Heart left ventricle (tissue), 16 donors: Measurements from ENCODE around the gene HOXC5. TPM values are rescaled to one million over a fixed set of nuclear protein-coding genes. Genes with fewer than 3 reads are reported as not detected.

Experiments used
- ATAC-seq, 4 donors: fragments of 200-7000 bp; cut with Tn5 transposase; one replicate each; pipeline ENCODE4 v1.9.1; 2020 to 2022; ENCODE audit warnings: moderate library complexity in 4 of 4, mild to moderate bottlenecking in 3 of 4, moderate number of reproducible peaks in 1 of 4
- DNase-seq, 5 donors: peaks; one replicate each; pipeline ENCODE4 v3.0.0-alpha.2; 2020
- H3K27ac ChIP-seq, 12 donors: fragments of 200-600 bp; sonication (generic) in 4 of 12; one replicate each; pipeline versions ENCODE4 v1.5.0 to v1.8.0; 2016 to 2022; ENCODE audit warnings: mild to moderate bottlenecking in 2 of 12
- H3K27me3 ChIP-seq, 9 donors: fragments of 200-600 bp; sonication (generic) in 2 of 9; one replicate each; pipeline versions ENCODE4 v1.5.1 to v1.8.0; 2016 to 2022; ENCODE audit warnings: mild to moderate bottlenecking in 3 of 9
- H3K36me3 ChIP-seq, 9 donors: fragments of 200-600 bp; sonication (generic) in 2 of 9; one replicate each; pipeline versions ENCODE4 v1.5.0 to v1.8.0; 2018 to 2022; ENCODE audit warnings: mild to moderate bottlenecking in 2 of 9
- H3K4me1 ChIP-seq, 12 donors: fragments of 200-600 bp; sonication (generic) in 4 of 12; one replicate each; pipeline versions ENCODE4 v1.5.0 to v1.8.0; 2016 to 2022; ENCODE audit warnings: mild to moderate bottlenecking in 3 of 12
- H3K4me3 ChIP-seq, 12 donors: fragments of 200-600 bp; sonication (generic) in 4 of 12; one replicate each; pipeline versions ENCODE4 v1.5.0 to v1.8.0; 2017 to 2022; ENCODE audit warnings: mild to moderate bottlenecking in 9 of 12, moderate library complexity in 4 of 12
- H3K9me3 ChIP-seq, 12 donors: fragments of 200-600 bp; sonication (generic) in 4 of 12; one replicate each; pipeline versions ENCODE4 v1.5.0 to v1.8.0; 2016 to 2022; ENCODE audit warnings: mild to moderate bottlenecking in 1 of 12
- POLR2A ChIP-seq, 2 donors: fragments of 450-650 bp; IDR thresholded peaks; one replicate each; pipeline ENCODE4 v1.6.1; 2017; ENCODE audit warnings: antibody characterized with exemption in 2 of 2, mild to moderate bottlenecking in 2 of 2, moderate library complexity in 2 of 2
- WGBS, 4 donors: extraction: QIAGEN DNeasy Blood & Tissue Kit in 2 of 4; methylation state at CpG; one replicate each; pipeline versions ENCODE4 v1.1.5 to v1.1.7; 2013 to 2018; 5-methylcytosine and 5-hydroxymethylcytosine counted together
- intact Hi-C, 10 donors: fragments of 100-400 bp; cut with DNase I; formaldehyde crosslinking; loops; one replicate each; pipeline versions ENCODE4 v1.11.1 to v1.14.2; 2022
- polyA plus RNA-seq, 2 donors: library from polyadenylated mRNA; stranded (reverse); fragments of 200-250 nt; gene quantifications; one replicate each; pipeline ENCODE4 v1.2.3, GENCODE V29; 2013
- total RNA-seq, 9 donors: library from RNA; depleted of rRNA in 2 of 9; stranded (reverse); fragments of >200 nt in 2 of 9; fragmentation: NEBNext Ultra II Directional in 3 of 9; extraction: Animal tissue kit (Norgen Biotek cat#: 25700) in 3 of 9; gene quantifications; one replicate each; pipeline versions ENCODE4 v1.1.0 to v1.2.4, GENCODE V29; 2016 to 2023
- TF ChIP-seq, protein P1 (sequence below), 12 donors: fragments of 200-600 bp; sonication (generic) in 4 of 12; IDR thresholded peaks; one replicate each; pipeline versions ENCODE4 v1.5.0 to v1.8.0; 2018 to 2022; ENCODE audit warnings: antibody characterized with exemption in 12 of 12, mild to moderate bottlenecking in 5 of 12
- donor health status: ischemic (EF 13 %, LVEDD 7.1; RV severe dilation, severe dysfunction).
- donor health status: healthy with polysubstance abuse.
- donor health status: DM: no; HTN: yes; CAD: no.
- donor health status: DM: no; HTN: no; CAD: no.
- donor health status: ischemic (EF 25% LVEDD 6.9; RV normal size, moderate dysfunction).
- donor health status: ischemic (EF 25% LVEDD 5.7; RV mildly dilated, moderate dysfunction).
- donor health status: healthy.
- donor health status: DM: yes; HTN: yes; CAD: no.
- donor health status: ischemic (EF 35%, LVEDD 5.7; RV mildly dilated, moderate dysfunction).
- donor health status: nonischemic (EF 11% LVEDD 7.7; RV severe dilation, severe dysfunction).
- donor health status: DM: yes; HTN: yes; CAD: no.
- donor health status: PGD.
- donor health status: ischemic (EF 29% LVEDD 5.4; RV normal size, mild dysfunction).
- donor health status: nonischemic (EF 23%, LVEDD 6.1; RV moderate dilation, normal function).

The HOXC5 gene
- total and polyA plus RNA-seq, 11 donors = not detected

DNA sequence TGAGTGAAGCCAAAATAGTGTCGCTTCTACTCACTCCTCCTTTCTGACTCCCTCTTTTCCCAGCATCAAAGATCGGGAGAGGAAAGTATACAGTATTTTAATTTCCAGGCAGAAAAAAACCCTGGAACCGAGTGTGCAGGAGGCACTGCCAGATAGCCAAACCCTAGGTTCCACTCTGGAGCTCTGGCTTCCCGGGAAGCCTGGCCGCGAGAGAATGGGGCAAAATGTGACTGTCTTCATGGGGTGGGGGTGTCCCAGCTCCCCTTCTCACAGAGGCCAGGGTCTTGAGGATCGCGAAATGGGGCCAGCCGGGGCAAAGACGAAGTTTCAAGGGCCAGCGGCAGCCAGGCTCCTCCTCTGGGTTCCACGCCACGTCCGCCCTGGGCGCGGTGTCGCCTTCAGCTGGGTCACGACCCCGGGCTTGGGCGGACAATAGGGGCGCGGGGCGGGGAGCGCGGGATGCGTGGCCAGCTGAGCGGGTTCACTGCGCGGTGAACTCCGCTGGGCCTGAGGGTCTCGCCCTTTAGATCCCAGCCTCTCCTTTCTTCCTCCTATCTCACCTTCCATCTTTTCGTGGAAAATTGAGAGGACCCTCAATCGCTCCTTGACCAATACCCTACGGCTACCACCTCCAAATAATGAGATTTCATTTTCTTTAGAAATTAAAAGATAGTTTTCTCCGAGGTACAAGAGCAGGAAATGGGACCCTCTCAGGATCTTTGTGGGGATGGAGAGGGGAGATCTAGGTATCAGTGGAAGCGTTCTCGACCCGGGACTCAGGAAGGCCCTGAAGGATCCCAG, 27.5 kb downstream of the HOXC5 start:
- intact Hi-C loops = loop anchor here in 1 of 10 donors (5.0 kb wide), 1 partner anchor 37 kb away; no protein-coding TSS in a partner anchor
- Histone ChIP-seq H3K36me3 (no peaks in the 10 kb centered on the region), H3K27me3 (peaks cover 13 to 99% (median 86%) of the 10 kb centered on the region in 9 donors), H3K27ac (no peak overlapping the region), H3K4me3 (no peak overlapping the region), H3K4me1 (no peaks in the 10 kb centered on the region), H3K9me3 (no peaks in the 10 kb centered on the region)
- ATAC-seq (no peak), DNase-seq (no peak)
- 13 to 24% (median 16%) methylated on average over 38 of the region's 38 CpGs for WGBS, 4 donors
- TF ChIP-seq, protein P1, sequence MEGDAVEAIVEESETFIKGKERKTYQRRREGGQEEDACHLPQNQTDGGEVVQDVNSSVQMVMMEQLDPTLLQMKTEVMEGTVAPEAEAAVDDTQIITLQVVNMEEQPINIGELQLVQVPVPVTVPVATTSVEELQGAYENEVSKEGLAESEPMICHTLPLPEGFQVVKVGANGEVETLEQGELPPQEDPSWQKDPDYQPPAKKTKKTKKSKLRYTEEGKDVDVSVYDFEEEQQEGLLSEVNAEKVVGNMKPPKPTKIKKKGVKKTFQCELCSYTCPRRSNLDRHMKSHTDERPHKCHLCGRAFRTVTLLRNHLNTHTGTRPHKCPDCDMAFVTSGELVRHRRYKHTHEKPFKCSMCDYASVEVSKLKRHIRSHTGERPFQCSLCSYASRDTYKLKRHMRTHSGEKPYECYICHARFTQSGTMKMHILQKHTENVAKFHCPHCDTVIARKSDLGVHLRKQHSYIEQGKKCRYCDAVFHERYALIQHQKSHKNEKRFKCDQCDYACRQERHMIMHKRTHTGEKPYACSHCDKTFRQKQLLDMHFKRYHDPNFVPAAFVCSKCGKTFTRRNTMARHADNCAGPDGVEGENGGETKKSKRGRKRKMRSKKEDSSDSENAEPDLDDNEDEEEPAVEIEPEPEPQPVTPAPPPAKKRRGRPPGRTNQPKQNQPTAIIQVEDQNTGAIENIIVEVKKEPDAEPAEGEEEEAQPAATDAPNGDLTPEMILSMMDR (IDR thresholded peaks at IDR 0.05) = no peak
- TF ChIP-seq POLR2A (IDR thresholded peaks at IDR 0.05) = no peak

DNA sequence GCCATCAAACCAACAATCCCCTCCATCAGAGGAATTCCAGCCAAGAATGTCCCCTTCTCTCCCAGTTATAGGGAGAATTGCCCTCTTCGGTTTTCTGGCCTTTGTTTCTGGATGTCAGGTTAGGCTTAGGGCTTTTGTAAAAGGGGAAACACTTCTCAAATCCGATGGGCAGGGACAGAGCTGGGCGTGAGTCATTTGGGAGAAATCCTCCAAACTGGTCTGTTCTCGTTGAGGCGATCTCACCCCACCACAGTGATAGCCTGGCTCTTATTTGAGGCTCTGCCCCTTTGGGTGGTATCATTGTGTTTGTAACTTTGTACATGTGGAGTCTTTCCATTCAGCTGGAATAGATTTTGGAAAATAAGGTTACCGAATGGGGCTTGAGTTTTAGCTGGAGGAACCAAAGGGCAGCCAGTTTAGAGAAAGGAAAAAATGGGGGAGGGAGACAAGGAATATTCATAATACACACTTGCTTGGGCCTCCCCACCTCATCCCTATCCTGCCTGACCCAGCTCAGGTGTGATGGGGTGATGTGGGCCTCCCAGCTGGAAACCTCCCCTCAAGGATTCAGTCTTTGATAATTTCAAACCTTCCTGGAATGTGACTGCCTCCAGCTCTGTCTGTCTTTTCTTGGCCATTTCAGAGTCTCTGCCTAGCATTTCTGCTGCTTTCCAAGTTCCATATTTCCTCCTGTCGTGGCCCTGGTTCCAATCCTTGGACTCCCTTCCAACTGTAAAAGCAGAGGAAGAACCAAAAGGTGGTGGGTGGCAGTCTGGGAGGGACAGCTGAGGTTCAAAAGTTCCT, 28.3 kb downstream of the HOXC5 start:
- Histone ChIP-seq H3K4me1 (no peaks in the 10 kb centered on the region), H3K27ac (no peak overlapping the region), H3K27me3 (peaks cover 13 to 99% (median 80%) of the 10 kb centered on the region in 9 donors), H3K4me3 (no peak overlapping the region), H3K36me3 (no peaks in the 10 kb centered on the region), H3K9me3 (no peaks in the 10 kb centered on the region)
- WGBS, 4 donors = 19 to 32% (median 28%) methylated on average over 7 of the region's 7 CpGs
- intact Hi-C loops = loop anchor here in 1 of 10 donors (5.0 kb wide), 1 partner anchor 36 kb away; no protein-coding TSS in a partner anchor
- TF ChIP-seq POLR2A (IDR thresholded peaks at IDR 0.05) = no peak
- TF ChIP-seq, protein P1 (IDR thresholded peaks at IDR 0.05) = no peak
- no peak for DNase-seq
- ATAC-seq = no peak

DNA sequence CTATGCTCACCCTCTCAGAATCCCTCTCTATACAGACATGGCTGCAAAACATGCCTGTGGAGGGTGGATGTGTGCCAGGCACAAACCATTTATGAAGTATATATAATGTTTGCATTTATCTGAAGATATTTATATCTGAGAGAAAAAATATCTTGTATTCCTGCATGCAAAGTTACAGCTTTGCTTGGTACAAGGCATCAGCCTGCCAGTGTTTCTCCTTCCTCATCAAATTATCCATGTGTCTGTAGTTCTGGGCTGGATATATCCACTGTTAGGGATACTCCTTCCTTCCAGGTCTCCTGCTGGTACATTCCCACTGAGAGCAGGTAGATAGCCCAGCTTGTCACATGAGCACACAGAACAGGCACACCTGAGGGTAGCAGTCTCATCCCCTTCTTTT, 32.8 kb downstream of the HOXC5 start:
- no peaks in the 10 kb centered on the region for H3K4me1 ChIP-seq
- H3K27ac ChIP-seq = no peak overlapping the region
- DNase-seq (no peak), ATAC-seq (no peak)
- no peak overlapping the region for H3K4me3 ChIP-seq
- H3K27me3 ChIP-seq = peaks cover 4 to 97% (median 52%) of the 10 kb centered on the region in 9 donors
- TF ChIP-seq POLR2A (IDR thresholded peaks at IDR 0.05) = no peak
- TF ChIP-seq, protein P1 (IDR thresholded peaks at IDR 0.05) = no peak
- intact Hi-C loops = no loop called here
- H3K36me3 ChIP-seq = no peaks in the 10 kb centered on the region
- H3K9me3 ChIP-seq = no peaks in the 10 kb centered on the region

DNA sequence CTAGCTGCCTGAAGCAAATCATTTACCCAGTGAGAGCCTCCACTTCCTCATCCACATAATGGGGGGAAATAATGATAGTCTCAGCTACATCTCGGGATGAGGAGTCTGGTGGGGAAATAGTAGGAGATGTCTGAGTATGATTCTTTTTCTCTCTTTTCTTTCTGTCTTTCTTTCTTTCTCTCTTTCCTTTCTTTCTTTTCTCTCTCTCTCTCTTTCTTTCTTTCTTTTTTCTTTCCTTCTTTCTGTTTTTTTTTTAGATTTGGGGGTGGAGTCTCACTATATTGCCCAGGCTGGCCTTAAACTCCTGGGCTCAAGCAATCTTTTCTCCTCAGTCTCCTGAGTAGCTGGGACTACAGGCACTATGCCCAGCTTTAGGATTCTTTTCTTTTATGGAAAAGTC, 33.6 kb downstream of the HOXC5 start:
- TF ChIP-seq, protein P1 (IDR thresholded peaks at IDR 0.05) = no peak
- no peak for TF ChIP-seq POLR2A (IDR thresholded peaks at IDR 0.05)
- H3K4me1 ChIP-seq = no peaks in the 10 kb centered on the region
- 79 to 85% (median 84%) methylated on average over 1 of the region's 1 CpG for WGBS, 4 donors
- intact Hi-C loops = no loop called here
- ATAC-seq (no peak), DNase-seq (no peak)
- H3K27me3 ChIP-seq = peaks cover 4 to 96% (median 49%) of the 10 kb centered on the region in 9 donors
- no peaks in the 10 kb centered on the region for H3K36me3 ChIP-seq
- no peak overlapping the region for H3K27ac ChIP-seq
- no peak overlapping the region for H3K4me3 ChIP-seq
- no peaks in the 10 kb centered on the region for H3K9me3 ChIP-seq
